Right lobe of liver (tissue), 6 donors: ENCODE results near the gene NSMF. TPM values are rescaled to one million over a fixed set of nuclear protein-coding genes. Genes with fewer than 3 reads are reported as not detected.
A peak's percentile ranks its signal among the peaks of the same experiment; 100 is the strongest.

Experiments
- ATAC-seq, 4 donors: fragments of 200-7000 bp; cut with Tn5 transposase; one replicate each; pipeline ENCODE4 v1.9.1; 2020; ENCODE audit warnings: mild to moderate bottlenecking in 4 of 4, moderate library complexity in 4 of 4
- DNase-seq, 3 donors: peaks; one replicate each; pipeline ENCODE4 v3.0.0-alpha.2; 2020
- H3K27ac ChIP-seq, 3 donors: fragments of 200-600 bp; one replicate each; pipeline ENCODE4 v1.8.0; 2022
- H3K27me3 ChIP-seq, 2 donors: fragments of 200-600 bp; one replicate each; pipeline ENCODE4 v1.8.0; 2022
- H3K36me3 ChIP-seq, 4 donors: fragments of 200-600 bp; sonication (generic) in 1 of 4; one replicate each; pipeline versions ENCODE4 v1.5.1 to v1.8.0; 2017 to 2022; ENCODE audit warnings: control low read depth in 1 of 4
- H3K4me1 ChIP-seq, 4 donors: fragments of 200-600 bp; sonication (generic) in 1 of 4; one replicate each; pipeline versions ENCODE4 v1.5.1 to v1.8.0; 2017 to 2022; ENCODE audit warnings: control low read depth in 1 of 4
- H3K4me3 ChIP-seq, 3 donors: fragments of 200-600 bp; one replicate each; pipeline ENCODE4 v1.8.0; 2022
- H3K9me3 ChIP-seq, 4 donors: fragments of 200-600 bp; sonication (generic) in 1 of 4; one replicate each; pipeline versions ENCODE4 v1.5.1 to v1.8.0; 2017 to 2022; ENCODE audit warnings: control low read depth in 1 of 4
- POLR2A ChIP-seq: fragments of 450-650 bp; IDR thresholded peaks from one replicate; pipeline ENCODE4 v1.6.1; 2017; ENCODE audit warnings: antibody characterized with exemption, mild to moderate bottlenecking
- whole genome bisulfite sequencing: methylation state at CpG from one replicate; pipeline ENCODE4 v1.1.6; 2018; ENCODE audit warnings: low coverage, low lambda C conversion rate; ENCODE audit not compliant: insufficient coverage; ENCODE audit errors: missing lambda C conversion rate; 5-methylcytosine and 5-hydroxymethylcytosine counted together
- intact Hi-C, 2 donors: fragments of 100-400 bp; cut with DNase I; formaldehyde crosslinking; loops; one replicate each; pipeline versions ENCODE4 v1.11.2 to v1.14.1; 2022
- total RNA-seq, 6 experiments: library from RNA; depleted of rRNA in 2 of 6; stranded (reverse); fragments of >200 nt in 2 of 6; fragmentation: NEBNext Ultra II Directional in 3 of 6; extraction: Animal tissue kit (Norgen Biotek cat#: 25700) in 3 of 6; gene quantifications; one replicate each; pipeline versions ENCODE4 v1.1.0 to v1.2.4, GENCODE V29; 2016 to 2023
- TF ChIP-seq, protein P1 (sequence below), 4 donors: fragments of 200-600 bp in 3 of 4; fragments of 450-650 bp in 1 of 4; IDR thresholded peaks; one replicate each; pipeline versions ENCODE4 v1.5.1 to v1.8.0; 2016 to 2022; ENCODE audit warnings: antibody characterized with exemption in 4 of 4, mild to moderate bottlenecking in 2 of 4
- donor health status: DM: no; HTN: yes; CAD: no.
- donor health status: DM: no; HTN: no; CAD: no.
- donor health status: DM: no; HTN: no; CAD: no.
- donor health status: DM: no; HTN: yes; CAD: no.
- donor health status: DM: no; HTN: yes; CAD: no.

Gene NSMF
- total RNA-seq, 6 experiments from 2014 or later, result 15.6 to 55.4 (median 20.1) TPM

DNA sequence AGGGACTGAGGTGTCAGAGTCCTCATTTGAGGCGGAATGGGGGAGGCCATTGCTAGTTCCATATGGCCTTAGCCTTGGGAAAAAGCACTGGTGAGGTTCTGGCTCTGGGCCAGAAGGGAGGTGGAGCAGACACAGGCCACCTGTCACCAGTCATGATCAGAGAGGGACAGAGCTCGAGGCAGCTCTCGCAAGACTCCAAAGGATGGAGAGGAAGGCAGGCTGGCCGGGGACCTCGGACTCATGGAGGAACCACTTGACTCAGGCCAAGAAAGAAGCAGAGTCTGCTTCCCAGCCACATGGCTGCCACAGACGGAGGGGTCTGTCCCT, 29.2 kb upstream of the NSMF start:
- TF ChIP-seq POLR2A, result no peak
- TF ChIP-seq, protein P1, sequence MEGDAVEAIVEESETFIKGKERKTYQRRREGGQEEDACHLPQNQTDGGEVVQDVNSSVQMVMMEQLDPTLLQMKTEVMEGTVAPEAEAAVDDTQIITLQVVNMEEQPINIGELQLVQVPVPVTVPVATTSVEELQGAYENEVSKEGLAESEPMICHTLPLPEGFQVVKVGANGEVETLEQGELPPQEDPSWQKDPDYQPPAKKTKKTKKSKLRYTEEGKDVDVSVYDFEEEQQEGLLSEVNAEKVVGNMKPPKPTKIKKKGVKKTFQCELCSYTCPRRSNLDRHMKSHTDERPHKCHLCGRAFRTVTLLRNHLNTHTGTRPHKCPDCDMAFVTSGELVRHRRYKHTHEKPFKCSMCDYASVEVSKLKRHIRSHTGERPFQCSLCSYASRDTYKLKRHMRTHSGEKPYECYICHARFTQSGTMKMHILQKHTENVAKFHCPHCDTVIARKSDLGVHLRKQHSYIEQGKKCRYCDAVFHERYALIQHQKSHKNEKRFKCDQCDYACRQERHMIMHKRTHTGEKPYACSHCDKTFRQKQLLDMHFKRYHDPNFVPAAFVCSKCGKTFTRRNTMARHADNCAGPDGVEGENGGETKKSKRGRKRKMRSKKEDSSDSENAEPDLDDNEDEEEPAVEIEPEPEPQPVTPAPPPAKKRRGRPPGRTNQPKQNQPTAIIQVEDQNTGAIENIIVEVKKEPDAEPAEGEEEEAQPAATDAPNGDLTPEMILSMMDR (IDR thresholded peaks at IDR 0.05), result no peak
- no peaks in the 10 kb centered on the region for H3K4me1 ChIP-seq
- H3K27ac ChIP-seq, result no peak overlapping the region
- peak in 1 of 3 donors; percentile 51 for DNase-seq
- H3K27me3 ChIP-seq, result no peaks in the 10 kb centered on the region
- no peaks in the 10 kb centered on the region for H3K9me3 ChIP-seq
- WGBS, result 92% methylated on average over 4 of the region's 6 CpGs
- intact Hi-C loops, result no loop called here
- ATAC-seq, result no peak
- peaks cover 0 to 7% (median 0%) of the 10 kb centered on the region in 4 donors for H3K36me3 ChIP-seq
- H3K4me3 ChIP-seq, result no peak overlapping the region

DNA sequence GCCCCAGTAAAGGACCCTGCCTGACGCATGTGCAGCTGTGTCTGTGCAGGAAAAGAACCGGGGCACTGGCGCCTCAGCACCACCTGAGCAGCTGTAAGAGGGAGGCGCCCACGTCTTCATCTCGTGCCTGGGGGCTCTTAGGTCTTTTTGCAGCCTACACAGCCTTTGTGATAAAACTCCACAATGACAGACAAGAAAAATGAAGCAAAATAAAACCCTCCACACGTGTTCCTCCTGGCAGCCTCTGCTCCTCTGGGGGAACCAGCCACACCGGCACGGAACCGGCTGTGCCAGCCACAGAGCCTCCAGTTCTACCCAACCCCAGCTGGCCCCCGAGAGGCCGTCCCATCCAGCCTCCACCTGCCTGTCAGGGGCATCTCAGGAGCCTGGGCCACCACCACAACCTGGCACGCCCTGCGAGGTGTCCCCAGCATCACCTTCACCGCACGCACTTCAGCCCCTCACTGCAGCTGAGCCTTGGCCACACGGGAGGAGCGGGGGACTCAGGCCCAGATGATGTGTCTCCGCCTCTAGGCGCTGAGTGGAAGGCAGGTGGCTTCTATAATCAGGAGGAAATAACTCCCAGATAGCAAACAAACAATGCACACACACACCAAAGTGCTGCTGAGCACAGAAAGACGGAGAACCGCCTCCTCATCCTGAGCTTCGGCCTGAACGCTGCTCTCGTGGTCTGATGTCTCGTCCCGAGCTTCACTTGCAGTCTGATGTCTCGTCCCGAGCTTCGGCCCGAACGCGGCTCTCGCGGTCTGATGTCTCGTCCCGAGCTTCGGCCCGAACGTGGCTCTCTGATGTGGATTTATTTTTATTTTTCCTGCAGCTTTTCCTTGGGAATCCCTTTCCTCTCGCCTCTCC, 28.6 kb upstream of the NSMF start:
- Histone ChIP-seq H3K4me3 (no peak overlapping the region), H3K36me3 (peaks cover 0 to 7% (median 0%) of the 10 kb centered on the region in 4 donors), H3K9me3 (no peaks in the 10 kb centered on the region), H3K27ac (no peak overlapping the region), H3K27me3 (no peaks in the 10 kb centered on the region), H3K4me1 (peaks cover 0 to under 1% (median 0%) of the 10 kb centered on the region in 4 donors)
- 88% methylated on average over 25 of the region's 41 CpGs for WGBS
- no peak for ATAC-seq
- no peak for DNase-seq
- TF ChIP-seq, protein P1 (IDR thresholded peaks at IDR 0.05), result no peak
- no peak for TF ChIP-seq POLR2A
- intact Hi-C loops, result no loop called here

DNA sequence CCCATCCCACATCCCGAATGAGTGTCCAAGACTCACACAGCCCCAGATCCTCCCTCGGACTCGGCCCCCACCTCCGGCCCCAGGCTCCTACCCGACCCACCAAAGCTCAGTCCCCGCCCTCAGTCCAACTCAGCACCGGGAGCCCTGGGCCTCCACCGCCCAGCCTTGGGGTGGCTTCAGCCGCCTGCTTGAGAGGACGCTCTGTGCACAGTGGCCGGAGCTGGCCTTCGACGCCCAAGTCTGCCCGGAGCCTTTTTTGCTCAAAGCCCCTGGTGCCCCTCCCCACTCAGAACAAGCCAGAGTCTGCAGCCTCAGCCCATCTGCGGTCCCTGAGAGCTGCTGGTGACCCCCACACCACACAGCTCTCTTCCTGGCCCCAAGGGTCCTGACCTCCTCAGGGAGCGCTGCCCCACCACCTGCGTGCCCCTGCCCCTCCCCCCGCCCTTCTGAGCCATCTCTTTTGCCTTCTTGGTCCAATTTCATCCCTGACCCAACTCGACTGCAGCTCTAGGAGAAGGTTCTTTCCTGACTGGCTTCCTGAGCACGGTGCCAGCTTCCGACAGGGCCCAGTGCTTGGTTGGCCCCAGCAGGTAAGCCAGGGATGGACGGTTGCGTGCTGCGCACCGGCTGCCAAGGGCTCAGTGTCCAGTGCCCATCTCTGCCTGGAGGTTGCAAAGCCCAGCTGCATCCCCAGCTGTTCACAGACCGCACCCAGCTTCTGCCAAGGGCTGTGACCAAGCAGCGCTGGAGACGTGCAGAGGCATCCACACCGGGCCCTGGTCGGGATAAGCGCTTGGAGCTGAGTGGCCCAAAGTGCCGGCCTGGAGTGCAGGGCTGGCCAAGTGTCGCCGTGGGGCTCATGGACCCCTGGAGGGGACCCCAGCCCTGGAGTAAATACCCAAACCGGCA, 27.7 kb upstream of the NSMF start:
- no peak overlapping the region for H3K27ac ChIP-seq
- no peaks in the 10 kb centered on the region for H3K27me3 ChIP-seq
- TF ChIP-seq, protein P1 (IDR thresholded peaks at IDR 0.05), result no peak
- TF ChIP-seq POLR2A, result no peak
- DNase-seq (peak in 2 of 3 donors; percentile 42 to 55), ATAC-seq (no peak)
- 90% methylated on average over 2 of the region's 35 CpGs for WGBS
- peaks cover 0 to 7% (median 0%) of the 10 kb centered on the region in 4 donors for H3K36me3 ChIP-seq
- no peaks in the 10 kb centered on the region for H3K9me3 ChIP-seq
- intact Hi-C loops, result no loop called here
- H3K4me1 ChIP-seq, result peaks cover 0 to 9% (median 4%) of the 10 kb centered on the region in 4 donors
- H3K4me3 ChIP-seq, result no peak overlapping the region

DNA sequence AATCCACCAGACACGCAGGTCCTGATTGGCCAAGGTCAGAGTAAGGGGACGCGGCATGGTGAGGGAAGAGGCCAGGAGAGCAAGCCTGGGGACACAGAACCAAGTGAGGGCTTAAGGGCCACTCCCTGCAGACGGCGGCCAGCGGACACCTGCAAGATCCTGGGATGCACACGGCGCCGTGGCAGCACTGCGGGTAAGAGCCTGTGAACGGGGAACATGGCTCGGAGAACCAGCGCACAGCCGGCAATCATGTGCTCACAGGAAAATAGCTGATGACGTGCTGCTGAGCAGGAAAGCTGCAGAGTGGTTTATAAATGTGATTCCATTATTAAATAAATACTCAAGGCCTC, 27.0 kb upstream of the NSMF start:
- Histone ChIP-seq H3K4me1 (peaks cover 0 to 12% (median 6%) of the 10 kb centered on the region in 4 donors), H3K27me3 (no peaks in the 10 kb centered on the region), H3K9me3 (no peaks in the 10 kb centered on the region), H3K4me3 (no peak overlapping the region), H3K27ac (no peak overlapping the region), H3K36me3 (peaks cover 0 to 4% (median 0%) of the 10 kb centered on the region in 4 donors)
- 88% methylated on average over 7 of the region's 15 CpGs for WGBS
- DNase-seq, result no peak
- intact Hi-C loops, result no loop called here
- no peak for TF ChIP-seq POLR2A
- TF ChIP-seq, protein P1 (IDR thresholded peaks at IDR 0.05), result no peak
- no peak for ATAC-seq
